ENCODE data around the gene ERBB3. TPM values are rescaled to one million over a fixed set of nuclear protein-coding genes. Genes with fewer than 3 reads are reported as not detected.
A peak's percentile ranks its signal among the peaks of the same experiment; 100 is the strongest.

Gene ERBB3
- total and polyA plus RNA-seq, 2 of the 4 experiments (the other 2 are of a cell fraction): 1.4 to 2.2 TPM

DNA sequence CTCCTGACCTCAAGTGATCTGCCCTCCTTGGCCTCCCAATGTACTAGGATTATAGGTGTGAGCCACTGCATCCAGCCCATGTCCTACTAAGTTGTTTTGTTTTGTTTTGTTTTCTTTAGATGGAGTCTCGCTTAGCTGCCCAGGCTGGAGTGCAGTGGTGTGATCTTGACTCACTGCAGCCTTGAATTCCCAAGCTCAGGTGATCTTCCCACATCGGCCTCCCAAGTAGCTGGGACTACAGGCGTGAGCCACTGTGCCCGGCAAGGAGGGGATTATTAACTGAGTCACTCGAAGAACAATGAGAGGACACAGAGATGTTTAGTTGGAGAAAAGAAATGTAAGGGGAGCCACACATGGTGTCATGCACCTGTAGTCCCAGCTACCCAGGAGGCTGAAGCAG is 18.0 kb upstream of the ERBB3 start:
- Histone ChIP-seq H2AK9ac (replicated peaks; ENCODE audit: low read depth, low read length, poor library complexity) (no peak overlapping the region), H3K9me3 (ENCODE audit: control insufficient read depth, insufficient read depth, low read length) (no peaks in the 10 kb centered on the region), H3K9me1 (ENCODE audit: insufficient read depth, low read length) (no peaks in the 10 kb centered on the region), H3K4me2 (ENCODE audit: low read depth, low read length) (no peak overlapping the region), H3K36me3 (ENCODE audit: control insufficient read depth, insufficient read depth, low read length) (no peaks in the 10 kb centered on the region), H4K5ac (ENCODE audit: low read depth, low read length) (no peak overlapping the region), H4K20me1 (ENCODE audit: insufficient read depth, low read length) (no peaks in the 10 kb centered on the region), H3K27me3 (ENCODE audit: control insufficient read depth, insufficient read depth, low read length) (no peaks in the 10 kb centered on the region), H3K9ac (ENCODE audit: low read depth, low read length) (no peak overlapping the region), H3K27ac (ENCODE audit: insufficient read depth, low read length) (no peak overlapping the region), H3K14ac (replicated peaks; ENCODE audit: low read depth, low read length) (no peak overlapping the region), H2AK5ac (ENCODE audit: low read depth, low read length) (no peak overlapping the region), H3K23ac (ENCODE audit: low read depth, low read length) (no peak overlapping the region), H2BK20ac (ENCODE audit: low read depth, low read length) (no peak overlapping the region), H2BK5ac (ENCODE audit: low read depth, low read length, poor library complexity, severe bottlenecking) (no peak overlapping the region), H2AFZ (replicated peaks; ENCODE audit: low read length, poor library complexity) (no peak overlapping the region), H3K18ac (ENCODE audit: low read depth, low read length) (no peak overlapping the region), H2BK15ac (ENCODE audit: low read depth, low read length) (peak overlapping the region; percentile 4; the same call in 1 of the 3 replicates), H3K79me1 (ENCODE audit: low read depth in 1 of 2, low read length in 2 of 2) (no peaks in the 10 kb centered on the region), H4K91ac (ENCODE audit: insufficient read depth, low read depth, low read length) (no peak overlapping the region), H2BK120ac (ENCODE audit: low read depth, low read length) (no peak overlapping the region), H3K4me3 (ENCODE audit: insufficient read depth, low read depth, low read length) (no peak overlapping the region), H3K56ac (ENCODE audit: extremely low read depth, insufficient read depth, low read length) (no peak overlapping the region), H3K4ac (ENCODE audit: low read depth, low read length) (no peak overlapping the region), H4K8ac (ENCODE audit: low read depth in 2 of 2, low read length in 2 of 2) (no peak overlapping the region), H3K4me1 (ENCODE audit: control insufficient read depth, insufficient read depth, low read length) (no peaks in the 10 kb centered on the region; the same call in 1 of the 2 replicates)
- ATAC-seq (ENCODE audit: low read depth) (no peak), DNase-seq (no peak)
- in situ Hi-C loops (cut with MboI; ENCODE audit: low sequenced_read_pairs): no loop called here
- BruUV-seq (replicated peaks): no TSS peak
- no peak for TF ChIP-seq MAFK (IDR thresholded peaks at IDR 0.05; ENCODE audit: low read depth, low read length)
- no peak for TF ChIP-seq POLR2A (IDR thresholded peaks at IDR 0.05; ENCODE audit: low read depth, low read length)
- dilution Hi-C loops (cut with HindIII; ENCODE audit: low sequenced_read_pairs, unreplicated experiment): no loop called here
- intact Hi-C loops (cut with micrococcal nuclease): no loop called here
- ChIA-PET POLR2A (ENCODE audit: unreplicated experiment) (interaction anchor here (1.2 kb wide), 1 partner anchor 55 kb away, joined by 8 read pairs; no protein-coding TSS in a partner anchor), CTCF (interaction anchor here (0.6 to 1.0 kb wide), 2 partner anchors 15 to 24 kb away, joined by 3 to 4 read pairs; no protein-coding TSS in a partner anchor)
- WGBS, 2 experiments (ENCODE audit: extremely low coverage in 2 of 2, insufficient read length in 1 of 2): 89% methylated on average over 3 of the region's 5 CpGs; no CpG with 5 or more reads in 1 of the 2 experiments

Measured in IMR-90 (cell line).